HEK293 (cell line): ENCODE results near the gene CCNT1.

Source experiments
- KLF9 ChIP-seq: fragments of 450-650 bp; formaldehyde crosslinking; IDR thresholded peaks from 2 replicates; pipeline ENCODE4 v1.5.1; 2016; ENCODE audit warnings: missing biosample characterization, missing genetic modification characterization, low read depth
- MZF1 ChIP-seq: fragments of 450-650 bp; formaldehyde crosslinking; IDR thresholded peaks from 2 replicates; pipeline ENCODE4 v1.5.1; 2017; ENCODE audit warnings: missing biosample characterization, missing genetic modification characterization, borderline replicate concordance
- PRDM1 ChIP-seq: fragments of 450-650 bp; formaldehyde crosslinking; IDR thresholded peaks from 2 replicates; pipeline ENCODE4; 2016; ENCODE audit warnings: missing biosample characterization, missing genetic modification characterization
- SP7 ChIP-seq: fragments of 450-650 bp; formaldehyde crosslinking; IDR thresholded peaks from 2 replicates; pipeline ENCODE4 v1.5.1; 2016; ENCODE audit warnings: missing biosample characterization, missing genetic modification characterization
- ZBTB48 ChIP-seq: fragments of 450-650 bp; formaldehyde crosslinking; IDR thresholded peaks from 2 replicates; pipeline ENCODE4 v1.5.1; 2016; ENCODE audit warnings: missing biosample characterization, missing genetic modification characterization
- ZFP37 ChIP-seq: fragments of 450-650 bp; formaldehyde crosslinking; IDR thresholded peaks from 2 replicates; pipeline ENCODE4 v1.5.1; 2016; ENCODE audit warnings: missing biosample characterization, missing genetic modification characterization
- ZFP41 ChIP-seq: fragments of 450-650 bp; formaldehyde crosslinking; IDR thresholded peaks from 2 replicates; pipeline ENCODE4 v1.5.1; 2016; ENCODE audit warnings: missing biosample characterization, missing genetic modification characterization, borderline replicate concordance
- ZNF112 ChIP-seq: fragments of 450-650 bp; formaldehyde crosslinking; IDR thresholded peaks from 2 replicates; pipeline ENCODE4 v1.5.0; 2017; ENCODE audit warnings: missing biosample characterization, missing genetic modification characterization
- ZNF2 ChIP-seq: fragments of 450-650 bp; formaldehyde crosslinking; IDR thresholded peaks from 2 replicates; pipeline ENCODE4 v1.5.1; 2016; ENCODE audit warnings: missing biosample characterization, missing genetic modification characterization
- ZNF24 ChIP-seq: fragments of 450-650 bp; formaldehyde crosslinking; IDR thresholded peaks from 2 replicates; pipeline ENCODE4 v1.5.1; 2016; ENCODE audit warnings: missing biosample characterization, missing genetic modification characterization
- ZNF274 ChIP-seq, 2 experiments: fragments of 200-500 bp in 1 of 2; fragments of 450-650 bp in 1 of 2; sonication (Bioruptor generic) in 1 of 2; formaldehyde crosslinking in 1 of 2; IDR thresholded peaks; 2 replicates each; pipeline versions ENCODE4 v1.5.1 to v1.6.1; 2014 to 2016; ENCODE audit warnings: borderline replicate concordance in 1 of 2, inconsistent platforms in 1 of 2, low read length in 1 of 2, missing biosample characterization in 1 of 2, missing genetic modification characterization in 1 of 2
- ZNF394 ChIP-seq: fragments of 450-650 bp; formaldehyde crosslinking; IDR thresholded peaks from 2 replicates; pipeline ENCODE4 v1.5.1; 2016; ENCODE audit warnings: missing biosample characterization, missing genetic modification characterization, mild to moderate bottlenecking, moderate library complexity, borderline replicate concordance
- ZNF404 ChIP-seq: fragments of 450-650 bp; formaldehyde crosslinking; IDR thresholded peaks from 2 replicates; pipeline ENCODE4 v1.5.1; 2017; ENCODE audit warnings: missing biosample characterization, missing genetic modification characterization
- ZNF488 ChIP-seq: fragments of 450-650 bp; formaldehyde crosslinking; IDR thresholded peaks from 2 replicates; pipeline ENCODE4 v1.5.1; 2016; ENCODE audit warnings: missing biosample characterization, missing genetic modification characterization
- ZNF513 ChIP-seq: fragments of 450-650 bp; IDR thresholded peaks from 2 replicates; pipeline ENCODE4 v1.5.1; 2018; ENCODE audit warnings: missing biosample characterization, missing genetic modification characterization
- ZNF530 ChIP-seq: fragments of 450-650 bp; formaldehyde crosslinking; IDR thresholded peaks from 2 replicates; pipeline ENCODE4 v1.5.1; 2016; ENCODE audit warnings: low read depth, missing biosample characterization, missing genetic modification characterization
- ZNF544 ChIP-seq: fragments of 450-650 bp; formaldehyde crosslinking; IDR thresholded peaks from 2 replicates; pipeline ENCODE4 v1.5.0; 2017; ENCODE audit warnings: missing biosample characterization, missing genetic modification characterization
- ZNF600 ChIP-seq: fragments of 450-650 bp; formaldehyde crosslinking; IDR thresholded peaks from 2 replicates; pipeline ENCODE4 v1.5.1; 2016; ENCODE audit warnings: missing biosample characterization, missing genetic modification characterization
- ZNF621 ChIP-seq: fragments of 450-650 bp; formaldehyde crosslinking; IDR thresholded peaks from 2 replicates; pipeline ENCODE4 v1.5.1; 2017; ENCODE audit warnings: missing biosample characterization, missing genetic modification characterization
- ZNF629 ChIP-seq: fragments of 450-650 bp; formaldehyde crosslinking; IDR thresholded peaks from 2 replicates; pipeline ENCODE4 v1.5.1; 2017; ENCODE audit warnings: missing biosample characterization, missing genetic modification characterization
- ZNF660 ChIP-seq: fragments of 450-650 bp; IDR thresholded peaks from 2 replicates; pipeline ENCODE4 v1.5.1; 2018; ENCODE audit warnings: missing biosample characterization, mild to moderate bottlenecking, missing genetic modification characterization
- ZNF777 ChIP-seq: fragments of 450-650 bp; formaldehyde crosslinking; IDR thresholded peaks from 2 replicates; pipeline ENCODE4 v1.5.1; 2017; ENCODE audit warnings: missing biosample characterization, missing genetic modification characterization, borderline replicate concordance
- ZNF830 ChIP-seq: fragments of 450-650 bp; IDR thresholded peaks from 2 replicates; pipeline ENCODE4 v1.5.0; 2018; ENCODE audit warnings: missing biosample characterization, missing genetic modification characterization, low read depth, mild to moderate bottlenecking, moderate library complexity
- TF ChIP-seq, protein P1 (sequence below): fragments of 450-650 bp; formaldehyde crosslinking; conservative IDR thresholded peaks from 2 replicates; pipeline ENCODE4 v1.5.1; 2016; ENCODE audit warnings: low read depth, missing biosample characterization, missing genetic modification characterization
- TF ChIP-seq, protein P2 (sequence below): fragments of 450-650 bp; formaldehyde crosslinking; IDR thresholded peaks from 2 replicates; pipeline ENCODE4 v1.5.1; 2016; ENCODE audit warnings: missing biosample characterization, missing genetic modification characterization
- TF ChIP-seq, protein P3 (sequence below): fragments of 450-650 bp; formaldehyde crosslinking; IDR thresholded peaks from 2 replicates; pipeline ENCODE4; 2016; ENCODE audit warnings: missing biosample characterization, missing genetic modification characterization
- TF ChIP-seq, protein P4 (sequence below): fragments of 450-650 bp; formaldehyde crosslinking; conservative IDR thresholded peaks from 2 replicates; pipeline ENCODE4 v1.5.1; 2016; ENCODE audit warnings: low read depth, missing biosample characterization, missing genetic modification characterization

CCNT1 gene

DNA sequence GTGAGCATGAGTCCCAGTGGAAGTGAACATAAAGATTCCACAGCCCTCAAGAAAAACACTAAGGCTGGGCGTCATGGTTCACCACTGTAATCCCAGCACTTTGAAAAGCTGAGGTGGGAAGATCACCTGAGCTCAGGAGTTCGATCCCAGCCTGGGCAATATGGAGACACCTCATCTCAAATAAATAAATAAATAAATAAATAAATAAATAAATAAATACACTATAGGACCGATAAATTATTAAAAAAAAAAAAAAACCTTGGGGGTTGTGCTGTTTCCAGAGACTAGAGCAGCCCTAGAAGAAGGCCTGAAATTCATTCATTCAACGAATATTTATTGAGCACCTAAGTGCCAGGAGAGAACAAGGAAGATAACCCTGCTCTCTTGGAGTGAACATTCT lies 33.0 kb downstream of the CCNT1 start (continued):
- TF ChIP-seq ZNF2 (tag by site-specific recombination) (no peak), ZNF544 (no peak), ZBTB48 (tag by site-specific recombination) (no peak), ZNF488 (tag by site-specific recombination) (no peak), PRDM1 (tag by site-specific recombination) (no peak), ZFP41 (no peak), ZNF112 (no peak), ZNF629 (tag by site-specific recombination) (peak; percentile 63), ZNF404 (tag by site-specific recombination) (0 out of 2 replicates have a peak, but pooled peaks have one; percentile 68), KLF9 (tag by site-specific recombination) (no peak), ZNF600 (tag by site-specific recombination) (no peak), MZF1 (tag by site-specific recombination) (no peak; the same call in 1 of the 2 replicates), ZNF24 (tag by site-specific recombination) (0 out of 2 replicates have a peak, but pooled peaks have one; percentile 26), ZNF394 (peak; percentile 97), ZNF274 (IDR thresholded peaks at IDR 0.05; ENCODE audit: low read length) (no peak), ZNF274 (tag by site-specific recombination; IDR thresholded peaks at IDR 0.05; ENCODE audit: borderline replicate concordance) (no peak), ZNF530 (tag by site-specific recombination) (peak; percentile 23; the same call in 1 of the 2 replicates), ZNF660 (no peak), ZNF513 (no peak), SP7 (no peak), ZNF621 (tag by site-specific recombination) (no peak), ZNF777 (tag by site-specific recombination) (no peak), ZFP37 (tag by site-specific recombination) (peak; percentile 69; the same call in 1 of the 2 replicates), ZNF830 (tag by site-specific recombination) (no peak)
- TF ChIP-seq, protein P1, sequence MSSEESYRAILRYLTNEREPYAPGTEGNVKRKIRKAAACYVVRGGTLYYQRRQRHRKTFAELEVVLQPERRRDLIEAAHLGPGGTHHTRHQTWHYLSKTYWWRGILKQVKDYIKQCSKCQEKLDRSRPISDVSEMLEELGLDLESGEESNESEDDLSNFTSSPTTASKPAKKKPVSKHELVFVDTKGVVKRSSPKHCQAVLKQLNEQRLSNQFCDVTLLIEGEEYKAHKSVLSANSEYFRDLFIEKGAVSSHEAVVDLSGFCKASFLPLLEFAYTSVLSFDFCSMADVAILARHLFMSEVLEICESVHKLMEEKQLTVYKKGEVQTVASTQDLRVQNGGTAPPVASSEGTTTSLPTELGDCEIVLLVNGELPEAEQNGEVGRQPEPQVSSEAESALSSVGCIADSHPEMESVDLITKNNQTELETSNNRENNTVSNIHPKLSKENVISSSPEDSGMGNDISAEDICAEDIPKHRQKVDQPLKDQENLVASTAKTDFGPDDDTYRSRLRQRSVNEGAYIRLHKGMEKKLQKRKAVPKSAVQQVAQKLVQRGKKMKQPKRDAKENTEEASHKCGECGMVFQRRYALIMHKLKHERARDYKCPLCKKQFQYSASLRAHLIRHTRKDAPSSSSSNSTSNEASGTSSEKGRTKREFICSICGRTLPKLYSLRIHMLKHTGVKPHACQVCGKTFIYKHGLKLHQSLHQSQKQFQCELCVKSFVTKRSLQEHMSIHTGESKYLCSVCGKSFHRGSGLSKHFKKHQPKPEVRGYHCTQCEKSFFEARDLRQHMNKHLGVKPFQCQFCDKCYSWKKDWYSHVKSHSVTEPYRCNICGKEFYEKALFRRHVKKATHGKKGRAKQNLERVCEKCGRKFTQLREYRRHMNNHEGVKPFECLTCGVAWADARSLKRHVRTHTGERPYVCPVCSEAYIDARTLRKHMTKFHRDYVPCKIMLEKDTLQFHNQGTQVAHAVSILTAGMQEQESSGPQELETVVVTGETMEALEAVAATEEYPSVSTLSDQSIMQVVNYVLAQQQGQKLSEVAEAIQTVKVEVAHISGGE (tag by site-specific recombination), result peak; percentile 85
- TF ChIP-seq, protein P2, sequence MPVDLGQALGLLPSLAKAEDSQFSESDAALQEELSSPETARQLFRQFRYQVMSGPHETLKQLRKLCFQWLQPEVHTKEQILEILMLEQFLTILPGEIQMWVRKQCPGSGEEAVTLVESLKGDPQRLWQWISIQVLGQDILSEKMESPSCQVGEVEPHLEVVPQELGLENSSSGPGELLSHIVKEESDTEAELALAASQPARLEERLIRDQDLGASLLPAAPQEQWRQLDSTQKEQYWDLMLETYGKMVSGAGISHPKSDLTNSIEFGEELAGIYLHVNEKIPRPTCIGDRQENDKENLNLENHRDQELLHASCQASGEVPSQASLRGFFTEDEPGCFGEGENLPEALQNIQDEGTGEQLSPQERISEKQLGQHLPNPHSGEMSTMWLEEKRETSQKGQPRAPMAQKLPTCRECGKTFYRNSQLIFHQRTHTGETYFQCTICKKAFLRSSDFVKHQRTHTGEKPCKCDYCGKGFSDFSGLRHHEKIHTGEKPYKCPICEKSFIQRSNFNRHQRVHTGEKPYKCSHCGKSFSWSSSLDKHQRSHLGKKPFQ (tag by site-specific recombination), result no peak
- TF ChIP-seq, protein P3, sequence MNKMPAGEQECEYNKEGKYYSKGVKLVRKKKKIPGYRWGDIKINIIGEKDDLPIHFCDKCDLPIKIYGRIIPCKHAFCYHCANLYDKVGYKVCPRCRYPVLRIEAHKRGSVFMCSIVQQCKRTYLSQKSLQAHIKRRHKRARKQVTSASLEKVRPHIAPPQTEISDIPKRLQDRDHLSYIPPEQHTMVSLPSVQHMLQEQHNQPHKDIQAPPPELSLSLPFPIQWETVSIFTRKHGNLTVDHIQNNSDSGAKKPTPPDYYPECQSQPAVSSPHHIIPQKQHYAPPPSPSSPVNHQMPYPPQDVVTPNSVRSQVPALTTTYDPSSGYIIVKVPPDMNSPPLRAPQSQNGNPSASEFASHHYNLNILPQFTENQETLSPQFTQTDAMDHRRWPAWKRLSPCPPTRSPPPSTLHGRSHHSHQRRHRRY (tag by site-specific recombination), result no peak
- TF ChIP-seq, protein P4, sequence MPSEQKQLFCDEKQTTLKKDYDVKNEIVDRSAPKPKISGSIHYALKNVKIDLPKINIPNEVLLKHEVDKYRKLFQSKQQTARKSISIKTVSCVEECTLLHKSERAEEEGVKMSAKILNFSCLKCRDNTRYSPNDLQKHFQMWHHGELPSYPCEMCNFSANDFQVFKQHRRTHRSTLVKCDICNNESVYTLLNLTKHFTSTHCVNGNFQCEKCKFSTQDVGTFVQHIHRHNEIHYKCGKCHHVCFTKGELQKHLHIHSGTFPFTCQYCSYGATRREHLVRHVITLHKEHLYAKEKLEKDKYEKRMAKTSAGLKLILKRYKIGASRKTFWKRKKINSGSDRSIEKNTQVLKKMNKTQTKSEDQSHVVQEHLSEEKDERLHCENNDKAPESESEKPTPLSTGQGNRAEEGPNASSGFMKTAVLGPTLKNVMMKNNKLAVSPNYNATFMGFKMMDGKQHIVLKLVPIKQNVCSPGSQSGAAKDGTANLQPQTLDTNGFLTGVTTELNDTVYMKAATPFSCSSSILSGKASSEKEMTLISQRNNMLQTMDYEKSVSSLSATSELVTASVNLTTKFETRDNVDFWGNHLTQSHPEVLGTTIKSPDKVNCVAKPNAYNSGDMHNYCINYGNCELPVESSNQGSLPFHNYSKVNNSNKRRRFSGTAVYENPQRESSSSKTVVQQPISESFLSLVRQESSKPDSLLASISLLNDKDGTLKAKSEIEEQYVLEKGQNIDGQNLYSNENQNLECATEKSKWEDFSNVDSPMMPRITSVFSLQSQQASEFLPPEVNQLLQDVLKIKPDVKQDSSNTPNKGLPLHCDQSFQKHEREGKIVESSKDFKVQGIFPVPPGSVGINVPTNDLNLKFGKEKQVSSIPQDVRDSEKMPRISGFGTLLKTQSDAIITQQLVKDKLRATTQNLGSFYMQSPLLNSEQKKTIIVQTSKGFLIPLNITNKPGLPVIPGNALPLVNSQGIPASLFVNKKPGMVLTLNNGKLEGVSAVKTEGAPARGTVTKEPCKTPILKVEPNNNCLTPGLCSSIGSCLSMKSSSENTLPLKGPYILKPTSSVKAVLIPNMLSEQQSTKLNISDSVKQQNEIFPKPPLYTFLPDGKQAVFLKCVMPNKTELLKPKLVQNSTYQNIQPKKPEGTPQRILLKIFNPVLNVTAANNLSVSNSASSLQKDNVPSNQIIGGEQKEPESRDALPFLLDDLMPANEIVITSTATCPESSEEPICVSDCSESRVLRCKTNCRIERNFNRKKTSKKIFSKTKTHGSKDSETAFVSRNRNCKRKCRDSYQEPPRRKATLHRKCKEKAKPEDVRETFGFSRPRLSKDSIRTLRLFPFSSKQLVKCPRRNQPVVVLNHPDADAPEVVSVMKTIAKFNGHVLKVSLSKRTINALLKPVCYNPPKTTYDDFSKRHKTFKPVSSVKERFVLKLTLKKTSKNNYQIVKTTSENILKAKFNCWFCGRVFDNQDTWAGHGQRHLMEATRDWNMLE, result peak; percentile 96
